ENCODE data around the gene JADE1.

DNA sequence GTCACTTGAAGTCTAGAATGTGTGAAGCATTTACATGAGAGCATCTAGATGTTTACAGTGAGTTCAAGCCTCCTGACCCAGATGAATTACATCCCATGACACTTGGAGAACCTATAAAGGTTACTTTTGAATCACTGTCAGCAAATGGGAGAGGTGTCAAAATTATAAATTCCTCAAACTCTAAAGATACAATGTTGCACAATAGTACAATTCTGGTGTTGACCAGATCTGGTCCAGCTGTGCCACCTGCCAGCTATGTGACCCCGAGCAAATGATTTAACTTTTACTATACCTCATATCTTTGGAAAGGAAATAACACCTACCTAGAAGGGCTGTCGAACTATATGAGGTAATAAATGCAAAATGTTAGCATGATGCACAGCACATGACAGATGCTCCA lies 69.8 kb downstream of the JADE1 start:
- TF ChIP-seq TAF1 (IDR thresholded peaks at IDR 0.05; ENCODE audit: borderline replicate concordance, insufficient read depth, low read length) (no peak), POLR2AphosphoS5 (IDR thresholded peaks at IDR 0.05; ENCODE audit: low read depth, low read length) (no peak)
